Activated T-cell treated with anti-CD3 and anti-CD28 coated beads, Interleukin-2, amount 50 U/mL, for 1 hour (primary cell): ENCODE measurements around the gene COL13A1.

Source experiments
- DNase-seq: peaks from one replicate; pipeline ENCODE4 v3.0.0-alpha.2; 2020

The COL13A1 gene

DNA sequence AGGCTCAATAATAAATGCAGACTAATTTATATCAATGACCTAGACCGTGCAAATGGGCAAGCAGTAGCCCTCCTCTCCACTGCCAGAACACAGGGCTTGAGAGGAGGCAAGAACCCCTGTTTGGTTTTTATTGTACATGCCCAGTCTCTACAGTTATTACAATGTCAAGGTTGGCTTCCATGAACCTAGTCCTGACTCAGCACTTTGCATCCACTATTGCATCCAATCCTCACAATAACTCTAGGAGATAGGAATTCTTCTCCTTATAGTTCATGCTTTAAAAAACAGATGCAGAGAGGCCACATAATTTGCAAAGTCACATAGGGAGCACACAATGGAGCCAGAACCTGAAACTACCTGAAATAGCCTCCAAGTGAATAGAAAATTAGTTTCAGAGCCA lies 7.0 kb upstream of the COL13A1 start:
- no peak for DNase-seq

DNA sequence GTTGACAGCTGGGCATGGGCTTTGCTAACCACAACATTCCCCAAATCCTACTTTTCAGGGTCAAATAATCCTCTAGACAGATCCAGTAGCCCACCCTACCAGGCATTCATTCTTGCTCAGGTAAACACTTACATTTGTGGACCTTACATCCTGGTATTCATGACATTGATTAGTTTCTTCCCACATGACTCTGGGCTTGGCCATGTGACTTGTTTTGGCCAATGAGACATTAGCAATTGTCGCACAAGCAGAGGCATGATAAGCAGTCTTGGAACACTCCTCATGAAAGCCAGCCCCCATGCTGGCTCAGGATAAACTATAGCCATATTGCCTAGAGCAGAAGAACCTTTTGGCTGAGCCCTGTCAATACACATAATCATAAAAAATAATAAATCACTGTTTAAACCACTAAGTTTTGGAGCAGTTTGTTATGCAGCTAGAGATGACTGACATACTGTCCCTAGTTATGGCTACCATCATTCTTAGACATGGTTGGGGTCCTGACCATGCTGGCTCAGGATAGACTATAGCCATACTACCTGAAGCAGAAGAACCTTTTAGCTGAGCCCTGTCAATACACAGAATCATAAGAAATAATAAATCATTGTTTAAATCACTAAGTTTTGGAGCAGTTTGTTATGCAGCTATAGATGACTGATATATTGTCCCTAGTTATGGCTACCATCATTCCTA lies 6.3 kb upstream of the COL13A1 start:
- DNase-seq = no peak

DNA sequence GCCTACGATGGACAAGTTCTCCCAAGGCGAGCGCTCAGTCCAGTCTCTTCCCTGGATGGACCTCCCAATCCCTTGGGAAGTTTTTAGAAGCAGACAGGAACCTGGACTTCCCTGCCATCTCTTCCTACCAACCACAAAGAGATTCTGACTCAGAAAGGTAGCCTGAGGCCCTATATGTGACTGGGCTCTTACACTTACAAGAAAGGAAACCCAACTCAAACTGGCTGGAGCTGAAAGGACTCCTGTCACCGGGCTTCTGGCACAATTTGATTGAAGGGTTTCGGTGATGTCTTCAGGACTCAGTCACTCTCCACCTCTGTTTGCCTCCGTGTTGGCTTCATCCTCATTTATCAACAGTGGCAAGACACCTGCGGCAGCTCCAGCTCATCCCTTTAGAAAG lies 3.7 kb upstream of the COL13A1 start:
- no peak for DNase-seq

GRCh38 chr10:69800109-69800508 lies 1.6 kb upstream of the COL13A1 start:
- DNase-seq = no peak

DNA sequence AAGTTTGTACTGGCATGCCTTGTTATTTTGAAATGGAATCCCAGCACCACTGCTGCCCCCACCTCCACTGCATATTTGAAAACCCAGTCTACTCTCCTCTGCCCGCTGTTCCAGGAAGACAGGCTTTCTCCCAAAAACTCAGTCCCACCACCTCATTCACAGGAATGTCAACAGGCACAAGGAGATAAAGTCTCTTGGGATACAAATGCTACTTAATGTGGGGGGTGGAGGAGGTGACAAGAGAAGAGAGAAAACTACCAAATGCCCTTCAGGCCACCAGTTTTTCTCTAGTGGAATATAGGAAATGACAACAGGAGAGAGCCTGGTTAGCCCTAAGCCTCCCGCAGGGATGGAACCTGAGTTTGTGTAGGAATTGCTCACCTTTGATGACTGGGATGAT lies 1.0 kb upstream of the COL13A1 start:
- DNase-seq = no peak

DNA sequence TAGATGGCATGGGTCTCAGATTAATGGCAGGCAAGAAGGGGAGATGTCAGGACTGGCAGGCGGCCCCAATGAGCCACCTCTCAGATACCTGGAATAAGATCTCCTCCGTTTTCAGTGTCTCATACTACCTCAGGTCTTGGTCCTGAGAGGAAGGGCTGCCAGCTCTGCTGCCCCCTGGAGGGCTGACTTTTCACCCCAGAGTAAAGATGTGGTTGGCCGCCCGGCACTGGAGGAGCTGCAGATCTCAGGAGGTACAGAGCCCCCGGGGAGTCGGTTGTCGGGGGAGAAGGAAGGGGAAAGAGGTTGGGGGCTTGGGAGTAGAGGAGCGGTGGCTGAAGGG lies 642 bp upstream of the COL13A1 start:
- DNase-seq = peak; percentile 22

- DNase-seq = no peak
Measured at GRCh38 chr10:69802424-69803161, 887 bp downstream of the COL13A1 start.

DNA sequence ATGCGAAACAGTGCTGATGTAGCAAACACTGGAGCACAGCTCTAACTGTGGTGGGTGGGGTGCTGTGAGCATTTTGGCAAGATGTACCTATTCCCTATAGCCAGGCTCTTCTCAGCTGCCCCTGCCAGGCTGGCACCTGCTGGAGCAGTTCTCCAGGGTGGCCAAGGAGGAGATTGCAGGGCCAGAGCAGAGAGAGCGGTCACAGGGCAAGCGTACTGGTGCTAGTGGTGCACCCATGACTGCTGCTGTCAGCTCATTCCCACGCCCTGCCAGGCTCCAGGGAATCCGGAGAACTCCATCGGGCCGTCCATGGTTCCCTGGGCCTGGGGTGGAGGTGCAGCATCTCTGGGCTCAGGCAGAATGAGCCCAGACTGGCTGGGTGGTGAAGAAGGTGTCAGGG lies 2.1 kb downstream of the COL13A1 start:
- DNase-seq = no peak

DNA sequence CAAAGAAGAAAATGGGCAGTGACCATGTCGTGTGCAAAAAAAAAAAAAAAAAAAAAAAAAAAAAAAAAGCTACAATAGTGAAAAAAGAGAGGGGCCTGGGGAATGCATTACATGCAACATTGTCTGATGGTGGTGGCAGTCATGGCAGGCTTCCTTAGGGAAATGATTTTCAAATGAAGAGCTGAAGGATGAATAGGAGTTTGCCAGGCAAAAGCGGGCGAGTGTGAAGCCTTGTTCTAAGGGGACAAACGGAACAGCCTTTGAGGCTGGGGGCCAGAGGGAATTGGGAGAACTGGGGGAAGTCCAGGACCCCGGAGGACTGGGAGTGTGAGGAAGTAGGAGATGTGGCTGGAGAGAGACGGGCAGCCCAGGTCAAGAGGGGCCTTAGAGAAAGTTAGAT lies 3.1 kb downstream of the COL13A1 start:
- DNase-seq = no peak

DNA sequence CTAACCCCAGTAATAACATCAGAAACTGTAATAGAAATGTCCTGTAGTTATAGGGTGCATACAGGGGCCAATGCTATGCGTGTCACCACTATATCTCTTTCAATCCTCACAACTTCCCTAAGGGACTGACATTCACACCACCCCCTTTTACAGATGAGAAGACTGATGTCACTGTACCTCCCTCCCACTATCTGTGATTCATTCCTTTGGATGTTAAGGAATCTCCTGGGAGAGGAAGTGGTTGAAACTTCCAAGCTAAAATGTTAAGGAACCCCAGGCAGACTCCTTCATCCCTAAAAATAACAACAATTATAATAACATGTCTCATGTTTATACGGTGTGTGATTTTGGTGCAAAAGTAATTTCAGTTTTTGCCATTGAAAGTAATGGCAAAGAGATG lies 5.4 kb downstream of the COL13A1 start:
- DNase-seq = no peak

DNA sequence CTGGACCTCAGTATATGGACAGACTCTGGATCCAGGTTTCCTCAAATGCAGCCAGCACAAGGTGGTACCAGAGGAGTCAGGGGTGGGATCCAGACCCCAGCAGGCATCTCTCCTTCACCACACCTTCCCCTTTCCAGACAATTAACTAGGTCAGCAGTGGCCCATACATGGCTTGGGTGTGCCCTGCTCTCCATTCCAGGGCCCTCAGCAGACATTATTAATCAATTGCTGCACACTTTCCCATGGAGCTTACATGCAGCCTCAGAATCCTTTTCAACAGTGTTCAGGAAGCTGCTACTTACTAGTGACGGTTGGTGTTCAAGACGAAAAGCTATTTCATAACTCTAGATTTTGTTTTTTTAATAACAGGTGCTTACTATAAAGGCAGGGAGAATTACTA lies 6.0 kb downstream of the COL13A1 start:
- DNase-seq = no peak

DNA sequence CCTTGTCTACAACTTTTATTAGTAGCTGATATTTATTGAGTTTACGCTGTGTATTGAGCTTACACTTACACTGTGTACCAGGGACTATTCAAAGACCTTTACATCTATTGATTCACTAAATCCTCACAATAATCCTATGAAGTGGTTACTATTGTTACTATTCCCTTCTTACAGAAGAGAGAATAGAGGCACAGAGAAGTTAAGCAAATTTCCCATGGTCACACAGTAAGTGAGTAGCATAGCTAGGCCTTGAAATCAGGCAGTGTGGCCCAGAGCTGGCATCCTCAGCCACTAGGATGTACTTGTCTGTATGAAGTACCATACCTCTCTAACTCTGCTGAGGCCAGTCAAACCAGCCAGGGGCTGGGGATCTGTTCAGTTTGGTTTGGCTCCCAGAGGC lies 7.6 kb downstream of the COL13A1 start:
- no peak for DNase-seq

DNA sequence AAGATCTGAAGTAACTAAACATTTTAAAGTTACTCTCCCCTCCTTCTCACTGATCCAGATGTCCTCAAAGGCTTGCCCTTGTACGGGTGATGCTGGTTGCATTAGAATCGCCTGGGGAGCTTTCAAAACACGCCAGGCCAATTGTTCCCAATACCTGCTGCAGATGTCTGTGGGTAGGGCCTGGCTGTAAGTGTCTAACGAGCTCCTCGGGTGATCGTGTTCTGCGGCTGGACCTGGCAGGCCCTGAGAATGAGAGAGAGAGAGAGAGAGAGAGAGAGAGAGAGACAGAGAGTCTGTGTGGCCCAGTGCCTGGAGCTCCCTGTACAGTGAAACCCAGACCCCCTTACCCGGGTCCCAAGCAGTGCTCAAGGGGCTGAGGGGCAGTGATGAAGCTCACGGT lies 8.4 kb downstream of the COL13A1 start:
- no peak for DNase-seq

GRCh38 chr10:69810675-69811397 lies 9.1 kb downstream of the COL13A1 start:
- DNase-seq = no peak

DNA sequence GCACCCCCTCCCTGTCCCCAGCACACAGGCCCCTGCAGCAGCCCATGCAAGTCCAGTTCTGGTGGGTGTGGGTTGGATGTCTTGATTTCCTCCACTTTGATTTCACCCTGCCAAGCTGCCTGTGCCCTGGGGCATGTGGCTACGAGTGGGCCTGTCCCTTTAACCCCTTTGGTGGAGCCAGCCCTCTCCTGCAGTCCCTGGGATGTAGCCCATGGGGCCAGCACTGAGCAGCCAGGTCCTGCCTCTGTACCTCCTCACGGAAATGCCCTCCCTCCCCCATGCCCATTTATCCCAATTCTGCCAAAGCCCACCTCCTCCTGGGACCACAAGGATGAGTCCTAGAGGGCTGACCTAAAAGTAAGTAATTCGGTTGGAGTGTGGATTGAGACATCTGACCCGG lies 11.9 kb downstream of the COL13A1 start:
- no peak for DNase-seq

DNA sequence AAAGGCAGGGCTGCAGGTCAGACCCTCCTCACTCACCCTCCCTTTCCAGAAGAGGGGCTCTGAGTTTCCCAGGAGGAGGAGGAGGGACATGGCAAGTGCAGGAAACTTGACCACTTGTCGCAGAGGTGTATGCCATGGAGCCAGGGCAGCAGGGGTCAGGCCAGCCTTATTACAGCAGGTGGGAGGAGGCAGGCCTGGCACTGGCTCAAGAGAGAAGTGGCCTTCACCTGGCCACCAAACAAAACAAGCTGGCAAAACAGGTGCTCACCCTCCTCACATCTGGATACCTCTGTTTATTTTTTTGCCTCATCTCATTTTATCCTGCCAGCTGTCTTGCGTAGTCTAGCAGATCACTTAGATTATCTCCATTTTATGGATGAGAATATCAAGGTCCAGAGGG lies 12.5 kb downstream of the COL13A1 start:
- DNase-seq = no peak

GRCh38 chr10:69815104-69815503 lies 13.4 kb downstream of the COL13A1 start:
- no peak for DNase-seq

DNA sequence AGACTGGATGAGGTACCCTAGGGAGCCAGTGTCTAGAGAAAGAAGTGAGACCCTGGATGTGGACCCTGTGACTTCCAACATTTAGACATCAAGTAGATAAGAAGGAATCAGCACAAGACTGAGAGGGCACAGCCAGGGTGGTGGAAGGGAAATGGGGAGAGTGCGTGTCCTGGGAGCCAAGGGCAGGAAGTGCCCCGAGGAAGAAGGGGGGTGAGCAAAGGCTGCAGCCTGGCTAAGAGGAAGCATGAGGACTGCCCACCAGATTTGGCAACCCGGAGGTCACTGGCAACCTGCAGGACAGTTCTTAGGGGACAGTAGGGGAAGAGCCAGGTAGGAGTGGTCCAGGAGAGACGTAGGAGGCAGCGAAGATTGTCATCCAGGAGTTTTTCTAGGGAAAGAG lies 14.8 kb downstream of the COL13A1 start:
- DNase-seq = no peak

DNA sequence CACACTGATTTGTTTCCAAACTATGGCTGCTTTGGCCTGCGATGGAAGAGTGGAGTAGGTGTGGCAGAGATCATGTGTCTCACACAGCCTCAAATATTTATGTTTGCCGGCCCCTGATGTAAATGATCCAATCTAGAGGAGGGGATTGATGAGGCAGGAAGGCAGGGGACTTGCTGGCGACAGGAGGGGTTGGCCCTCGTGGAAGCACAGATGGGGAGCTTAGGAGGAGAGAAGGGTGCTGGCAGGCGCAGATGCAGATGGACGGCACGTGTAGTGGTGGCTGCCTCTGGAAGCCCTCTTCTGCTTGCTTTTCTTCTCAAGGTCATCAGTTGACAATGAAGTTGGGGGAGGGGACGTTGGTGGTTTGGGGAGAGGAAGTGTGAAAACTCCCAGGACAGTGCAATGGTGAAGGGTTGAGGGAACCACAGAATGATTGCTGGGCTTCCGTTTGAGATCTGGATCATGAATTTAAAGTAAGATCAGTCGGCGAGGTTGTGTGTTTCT lies 15.4 kb downstream of the COL13A1 start:
- no peak for DNase-seq

DNA sequence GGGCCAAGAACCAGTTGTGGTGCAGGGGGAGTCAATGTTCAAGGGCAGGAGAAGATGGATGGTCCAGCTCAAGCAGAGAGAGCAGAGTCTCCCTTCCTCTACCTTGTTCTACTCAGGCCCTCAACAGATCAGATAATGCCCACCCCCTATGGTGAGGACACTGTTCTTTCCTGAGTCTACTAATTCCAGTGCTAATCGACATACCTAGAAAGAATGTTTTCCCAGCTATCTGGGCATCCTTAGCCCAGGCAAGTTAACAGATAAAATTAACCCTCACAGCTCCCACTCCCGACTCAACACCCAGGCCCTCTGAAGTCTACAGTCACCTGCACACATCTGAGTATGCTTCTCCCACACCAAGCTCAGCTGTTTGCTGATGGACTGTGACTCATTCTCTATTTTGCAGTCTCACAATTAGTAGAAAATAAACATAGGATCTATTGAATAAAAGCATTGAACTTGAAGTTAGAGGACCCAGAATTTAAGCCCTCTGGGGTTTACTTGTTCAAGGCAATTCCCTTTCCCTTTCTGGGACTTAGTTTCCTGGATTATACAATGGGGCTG lies 17.1 kb downstream of the COL13A1 start:
- DNase-seq = no peak

DNA sequence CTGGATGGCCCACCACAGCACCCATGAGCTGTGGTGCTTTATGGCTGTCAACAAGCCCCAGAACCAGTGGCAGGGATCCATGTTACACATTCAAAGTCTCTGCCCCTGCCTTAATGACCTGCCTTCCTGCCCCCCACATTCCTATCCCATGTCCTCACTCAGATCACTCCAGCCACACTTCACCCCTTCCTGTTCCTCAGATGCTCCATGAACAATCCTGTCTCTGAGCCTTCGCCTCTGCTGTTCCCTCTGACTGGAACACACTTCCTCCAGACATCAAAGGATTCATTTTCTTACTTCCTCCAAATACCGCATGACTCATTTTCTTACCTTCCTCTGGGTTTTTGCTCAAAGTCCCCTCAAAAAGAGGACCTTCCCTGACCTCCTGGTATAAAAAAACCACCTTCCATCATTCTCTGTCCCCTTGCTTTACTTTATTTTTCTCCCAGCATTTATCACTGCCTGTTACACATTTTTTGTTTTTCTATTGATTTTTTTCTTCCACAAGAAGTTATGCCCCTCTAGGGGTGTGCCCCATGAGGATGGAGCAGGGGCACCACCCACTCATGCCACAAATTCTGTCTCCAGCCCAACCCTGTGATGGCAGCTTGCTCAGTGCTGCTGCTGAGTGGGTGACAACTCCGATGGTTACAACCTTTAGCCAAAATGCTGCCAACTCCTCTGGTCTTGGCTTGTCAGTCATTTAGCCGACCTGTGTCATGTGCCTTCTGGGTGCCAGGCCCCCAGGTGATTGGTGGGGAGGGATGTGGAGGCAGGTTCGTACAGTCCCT lies 18.2 kb downstream of the COL13A1 start:
- DNase-seq = no peak

- DNase-seq = no peak
Measured at GRCh38 chr10:69820817-69821216, 19.1 kb downstream of the COL13A1 start.

DNA sequence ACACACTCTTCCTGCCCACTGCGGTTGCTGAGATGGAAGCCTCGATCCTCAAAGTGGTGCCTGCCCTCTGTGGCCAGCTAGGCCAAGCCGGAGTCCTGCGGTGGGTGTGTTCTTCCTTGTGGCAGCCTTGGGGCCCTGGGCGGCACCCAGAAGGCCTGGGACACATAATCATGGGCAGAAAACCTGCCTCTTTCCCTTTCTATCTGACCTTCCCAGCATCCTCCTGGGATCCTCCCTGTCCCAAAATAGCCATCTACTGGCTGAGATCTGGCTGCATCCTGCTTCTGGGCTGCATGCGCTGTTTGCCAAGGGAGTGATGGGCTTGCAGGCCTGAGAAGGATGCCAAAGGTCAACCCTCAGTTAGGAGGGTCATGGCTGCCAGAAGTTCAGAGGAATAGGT lies 23.9 kb downstream of the COL13A1 start:
- DNase-seq = no peak
